Calu3 (cell line): Measurements from ENCODE around the gene IGFBP4. TPM values are rescaled to one million over a fixed set of nuclear protein-coding genes. Genes with fewer than 3 reads are reported as not detected.

Experiments
- BruUV-seq: library from RNA; stranded (reverse); fragments of 400-500 nt; replicated peaks from 2 replicates; lab custom pipeline; 2021; lab: Mats Ljungman, UMichigan
- CTCF ChIA-PET: fragments of 300-600 bp; sonication (Branson Sonifier 250); formaldehyde crosslinking; loops from one replicate; lab custom pipeline; 2022; ENCODE audit warnings: antibody characterized with exemption; lab: Charles Lee
- DNase-seq: peaks from one replicate; pipeline ENCODE4 v3.0.0; 2022
- H3K27ac Mint-ChIP-seq: one replicate; pipeline ENCODE4 v1.8.0; 2022; ENCODE audit warnings: mixed read lengths; ENCODE audit not compliant: unreplicated experiment
- H3K27me3 Mint-ChIP-seq: one replicate; pipeline ENCODE4 v1.8.0; 2022; ENCODE audit warnings: mixed read lengths; ENCODE audit not compliant: unreplicated experiment
- H3K36me3 Mint-ChIP-seq: one replicate; pipeline ENCODE4 v1.8.0; 2022; ENCODE audit warnings: mild to moderate bottlenecking, moderate library complexity, mixed read lengths; ENCODE audit not compliant: insufficient read depth, unreplicated experiment
- H3K4me1 Mint-ChIP-seq: one replicate; pipeline ENCODE4 v1.8.0; 2022; ENCODE audit warnings: mild to moderate bottlenecking, low read depth, mixed read lengths; ENCODE audit not compliant: unreplicated experiment
- H3K4me3 Mint-ChIP-seq: one replicate; pipeline ENCODE4 v1.8.0; 2022; ENCODE audit warnings: mild to moderate bottlenecking, low read depth, moderate library complexity, mixed read lengths; ENCODE audit not compliant: unreplicated experiment
- H3K9me3 Mint-ChIP-seq: one replicate; pipeline ENCODE4 v1.8.0; 2022; ENCODE audit warnings: low read depth, mixed read lengths; ENCODE audit not compliant: unreplicated experiment
- intact Hi-C: fragments of 100-400 bp; cut with micrococcal nuclease; formaldehyde crosslinking; loops from one replicate; pipeline ENCODE4 v1.10.0; 2022; ENCODE audit not compliant: unreplicated experiment
- total RNA-seq: library from RNA; stranded (reverse); gene quantifications from 2 replicates; pipeline ENCODE4 v1.2.3, GENCODE V29; 2022
- TF ChIP-seq, protein P1 (sequence below): fragments of 200-600 bp; IDR thresholded peaks from one replicate; pipeline ENCODE4 v1.8.0; 2022; ENCODE audit warnings: antibody characterized with exemption; ENCODE audit not compliant: unreplicated experiment

The IGFBP4 gene
- total RNA-seq, 1 experiment from 2014 or later = 33.9 TPM

DNA sequence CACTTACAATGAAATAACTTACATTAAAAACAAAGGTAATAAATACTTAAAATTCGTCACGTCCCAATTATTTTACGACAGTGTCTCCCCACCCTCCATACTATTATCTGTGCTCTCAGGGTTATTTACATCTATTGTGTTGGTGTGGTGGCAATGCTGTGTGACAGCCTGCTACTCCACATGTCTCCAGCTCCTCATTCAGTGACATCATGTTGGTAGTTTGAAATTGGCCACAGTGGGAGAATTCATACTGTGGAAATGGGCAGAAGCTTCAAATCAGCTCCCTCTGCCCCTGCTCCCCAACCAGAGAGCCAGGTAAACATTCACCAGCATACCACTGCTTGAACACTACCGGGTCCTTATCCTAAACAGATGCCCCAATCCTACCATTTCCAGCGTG lies 51.9 kb downstream of the IGFBP4 start:
- no peak for DNase-seq

DNA sequence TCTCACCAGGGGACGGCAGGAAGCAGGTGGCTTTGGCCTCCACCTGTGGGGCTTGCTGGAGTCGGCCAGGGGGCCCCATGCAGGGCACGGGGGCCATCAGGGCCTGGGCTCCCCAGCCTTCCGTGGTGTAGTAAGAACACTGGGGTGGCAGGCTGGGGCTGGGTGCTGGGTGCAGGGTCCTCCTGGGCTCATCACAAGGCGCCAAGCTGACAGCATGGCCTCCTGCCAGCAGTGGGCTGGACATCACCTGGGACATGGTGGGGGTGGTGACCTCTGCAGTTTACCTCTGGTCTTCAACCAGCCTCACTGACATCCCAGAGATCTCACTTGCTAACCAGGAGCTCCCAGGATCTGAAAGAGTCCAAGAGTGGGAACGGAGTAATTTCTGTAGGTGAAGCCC lies 52.9 kb downstream of the IGFBP4 start:
- CTCF ChIA-PET = interaction anchor here (0.6 to 16.2 kb wide), 23 partner anchors 10 to 757 kb away, joined by 3 to 392 read pairs (median 4); no protein-coding TSS in a partner anchor
- intact Hi-C loops = loop anchor here (10.0 kb wide), 1 partner anchor 861 kb away; the partner anchor contains the start of gene STARD3
- BruUV-seq = no TSS peak
- Mint-ChIP-seq H3K27me3 (peaks cover 75% of the 10 kb centered on the region), H3K4me3 (no peak overlapping the region), H3K9me3 (peaks cover 3% of the 10 kb centered on the region), H3K27ac (no peak overlapping the region), H3K36me3 (no peaks in the 10 kb centered on the region), H3K4me1 (peaks cover 20% of the 10 kb centered on the region)
- TF ChIP-seq, protein P1, sequence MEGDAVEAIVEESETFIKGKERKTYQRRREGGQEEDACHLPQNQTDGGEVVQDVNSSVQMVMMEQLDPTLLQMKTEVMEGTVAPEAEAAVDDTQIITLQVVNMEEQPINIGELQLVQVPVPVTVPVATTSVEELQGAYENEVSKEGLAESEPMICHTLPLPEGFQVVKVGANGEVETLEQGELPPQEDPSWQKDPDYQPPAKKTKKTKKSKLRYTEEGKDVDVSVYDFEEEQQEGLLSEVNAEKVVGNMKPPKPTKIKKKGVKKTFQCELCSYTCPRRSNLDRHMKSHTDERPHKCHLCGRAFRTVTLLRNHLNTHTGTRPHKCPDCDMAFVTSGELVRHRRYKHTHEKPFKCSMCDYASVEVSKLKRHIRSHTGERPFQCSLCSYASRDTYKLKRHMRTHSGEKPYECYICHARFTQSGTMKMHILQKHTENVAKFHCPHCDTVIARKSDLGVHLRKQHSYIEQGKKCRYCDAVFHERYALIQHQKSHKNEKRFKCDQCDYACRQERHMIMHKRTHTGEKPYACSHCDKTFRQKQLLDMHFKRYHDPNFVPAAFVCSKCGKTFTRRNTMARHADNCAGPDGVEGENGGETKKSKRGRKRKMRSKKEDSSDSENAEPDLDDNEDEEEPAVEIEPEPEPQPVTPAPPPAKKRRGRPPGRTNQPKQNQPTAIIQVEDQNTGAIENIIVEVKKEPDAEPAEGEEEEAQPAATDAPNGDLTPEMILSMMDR = no peak
- DNase-seq = no peak

More for the DNA sequence above, 51.9 kb downstream of the IGFBP4 start:
- H3K4me3 Mint-ChIP-seq = no peak overlapping the region
- TF ChIP-seq, protein P1 = no peak
- H3K36me3 Mint-ChIP-seq = no peaks in the 10 kb centered on the region
- intact Hi-C loops = loop anchor here (10.0 kb wide), 1 partner anchor 860 kb away; the partner anchor contains the start of gene STARD3
- CTCF ChIA-PET = interaction anchor here (0.5 to 16.2 kb wide), 44 partner anchors 9 to 1206 kb away, joined by 3 to 392 read pairs (median 4); partner anchors contain the start of genes PSMD3 and TOP2A
- peaks cover 76% of the 10 kb centered on the region for H3K27me3 Mint-ChIP-seq
- no peak overlapping the region for H3K27ac Mint-ChIP-seq
- H3K9me3 Mint-ChIP-seq = peaks cover 3% of the 10 kb centered on the region
- no TSS peak for BruUV-seq
- peaks cover 22% of the 10 kb centered on the region for H3K4me1 Mint-ChIP-seq

DNA sequence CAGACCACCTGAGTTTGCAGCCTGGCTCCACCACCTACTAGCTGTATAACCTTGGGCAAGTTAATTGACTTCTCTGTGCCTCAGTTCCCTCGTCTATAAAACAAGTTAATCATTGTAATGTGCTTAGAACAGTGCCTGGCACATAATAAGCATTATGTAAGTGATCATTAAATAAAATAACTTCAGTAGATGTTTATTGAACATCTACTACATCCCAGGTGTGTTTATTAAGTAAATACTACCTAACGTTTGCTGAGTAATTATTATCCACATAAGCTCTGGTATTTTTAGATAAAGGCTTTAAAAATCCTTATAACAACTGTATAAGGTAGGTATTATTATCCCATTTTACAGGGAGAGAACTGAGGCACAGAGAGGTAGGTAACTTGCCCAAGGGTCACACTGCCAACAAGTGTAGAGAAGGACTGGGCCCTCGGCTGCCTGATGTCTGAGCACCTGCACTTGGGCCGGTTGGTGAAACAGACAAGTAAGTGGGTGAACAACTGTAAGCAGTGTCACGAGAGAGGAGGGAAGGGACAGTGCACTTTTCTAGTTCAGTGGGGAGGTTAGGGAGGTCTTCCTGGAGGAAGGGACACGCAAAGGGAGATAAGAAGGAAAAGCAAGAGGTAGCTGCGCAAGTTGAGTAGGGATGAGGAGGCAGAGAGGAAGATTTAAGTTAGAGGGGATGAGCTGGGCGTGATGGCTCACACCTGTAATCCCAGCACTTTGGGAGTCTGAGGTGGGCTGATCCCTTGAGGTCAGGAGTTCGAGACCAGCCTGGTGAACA lies 53.6 kb downstream of the IGFBP4 start:
- TF ChIP-seq, protein P1 = no peak
- CTCF ChIA-PET = interaction anchor here (0.6 to 16.2 kb wide), 33 partner anchors 6 to 746 kb away, joined by 3 to 392 read pairs (median 4); partner anchors contain the start of genes IGFBP4 and SMARCE1
- Mint-ChIP-seq H3K4me3 (no peak overlapping the region), H3K27ac (no peak overlapping the region), H3K36me3 (no peaks in the 10 kb centered on the region), H3K4me1 (peaks cover 20% of the 10 kb centered on the region), H3K9me3 (peaks cover 3% of the 10 kb centered on the region), H3K27me3 (peaks cover 72% of the 10 kb centered on the region)
- no peak for DNase-seq
- BruUV-seq = no TSS peak
- intact Hi-C loops = loop anchor here (10.0 kb wide), 1 partner anchor 862 kb away; the partner anchor contains the start of gene STARD3

DNA sequence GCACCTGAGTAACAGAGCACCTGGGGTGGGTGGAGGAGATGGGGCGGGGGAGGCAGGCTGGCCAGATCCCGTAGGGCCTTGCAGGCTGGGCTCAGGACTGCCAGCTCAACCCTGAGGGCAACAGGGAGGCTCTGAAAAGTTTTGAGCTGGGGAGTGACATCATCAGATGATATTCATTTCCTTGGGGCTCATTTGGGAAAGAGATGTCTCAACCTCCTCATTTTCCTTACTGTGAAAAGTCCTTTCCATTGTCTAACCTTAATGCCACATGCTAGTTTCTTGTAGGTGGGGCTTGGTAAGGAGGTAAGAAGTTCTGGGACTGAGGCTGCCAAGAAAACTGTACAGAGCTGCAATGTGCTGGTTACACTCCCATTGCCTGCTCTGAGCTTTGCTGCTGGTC lies 54.4 kb downstream of the IGFBP4 start:
- no peak for DNase-seq
- no TSS peak for BruUV-seq
- no peaks in the 10 kb centered on the region for H3K36me3 Mint-ChIP-seq
- peaks cover 20% of the 10 kb centered on the region for H3K4me1 Mint-ChIP-seq
- H3K4me3 Mint-ChIP-seq = no peak overlapping the region
- no peak overlapping the region for H3K27ac Mint-ChIP-seq
- intact Hi-C loops = loop anchor here (2.0 to 10.0 kb wide), 2 partner anchors 549 to 863 kb away; partner anchors contain the start of gene STARD3
- CTCF ChIA-PET = interaction anchor here (0.5 to 16.2 kb wide), 42 partner anchors 7 to 823 kb away, joined by 3 to 392 read pairs (median 4); partner anchors contain the start of genes IGFBP4, SMARCE1 and TOP2A
- peaks cover 3% of the 10 kb centered on the region for H3K9me3 Mint-ChIP-seq
- H3K27me3 Mint-ChIP-seq = peaks cover 75% of the 10 kb centered on the region
- TF ChIP-seq, protein P1 = no peak
